Measurements from ENCODE around the gene TMEM130.

DNA sequence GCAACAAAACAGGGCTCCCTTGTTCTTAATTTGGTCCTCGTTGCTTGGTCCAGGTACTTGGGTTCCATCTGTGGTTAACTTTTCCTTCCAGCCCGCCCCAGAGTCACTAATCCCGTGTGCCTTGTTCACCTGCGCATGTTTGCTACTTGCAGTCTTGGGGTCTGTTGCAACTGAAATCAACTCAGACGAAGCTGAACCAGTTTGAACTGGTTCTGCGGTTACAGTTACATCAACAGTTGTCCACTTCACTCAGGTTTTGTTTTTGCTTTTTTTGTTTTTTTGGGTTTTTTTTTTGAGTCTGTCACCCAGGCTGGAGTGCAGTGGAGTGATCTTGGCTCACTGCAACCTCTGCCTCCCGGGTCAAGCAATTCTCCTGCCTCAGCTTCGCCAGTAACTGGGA is 43.2 kb upstream of the TMEM130 start:
- TF ChIP-seq, protein P1, sequence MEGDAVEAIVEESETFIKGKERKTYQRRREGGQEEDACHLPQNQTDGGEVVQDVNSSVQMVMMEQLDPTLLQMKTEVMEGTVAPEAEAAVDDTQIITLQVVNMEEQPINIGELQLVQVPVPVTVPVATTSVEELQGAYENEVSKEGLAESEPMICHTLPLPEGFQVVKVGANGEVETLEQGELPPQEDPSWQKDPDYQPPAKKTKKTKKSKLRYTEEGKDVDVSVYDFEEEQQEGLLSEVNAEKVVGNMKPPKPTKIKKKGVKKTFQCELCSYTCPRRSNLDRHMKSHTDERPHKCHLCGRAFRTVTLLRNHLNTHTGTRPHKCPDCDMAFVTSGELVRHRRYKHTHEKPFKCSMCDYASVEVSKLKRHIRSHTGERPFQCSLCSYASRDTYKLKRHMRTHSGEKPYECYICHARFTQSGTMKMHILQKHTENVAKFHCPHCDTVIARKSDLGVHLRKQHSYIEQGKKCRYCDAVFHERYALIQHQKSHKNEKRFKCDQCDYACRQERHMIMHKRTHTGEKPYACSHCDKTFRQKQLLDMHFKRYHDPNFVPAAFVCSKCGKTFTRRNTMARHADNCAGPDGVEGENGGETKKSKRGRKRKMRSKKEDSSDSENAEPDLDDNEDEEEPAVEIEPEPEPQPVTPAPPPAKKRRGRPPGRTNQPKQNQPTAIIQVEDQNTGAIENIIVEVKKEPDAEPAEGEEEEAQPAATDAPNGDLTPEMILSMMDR (IDR thresholded peaks at IDR 0.05; ENCODE audit: low read depth, low read length, missing input control) = no peak
- TF ChIP-seq RAD21 (IDR thresholded peaks at IDR 0.05) (no peak), TAF1 (conservative IDR thresholded peaks at IDR 0.05) (no peak), REST (IDR thresholded peaks at IDR 0.05) (no peak), FOXA1 (IDR thresholded peaks at IDR 0.05) (no peak), ZBTB33 (IDR thresholded peaks at IDR 0.05) (no peak), EGR1 (IDR thresholded peaks at IDR 0.05; ENCODE audit: low read depth in 2 of 2) (no peak), HNF4A (conservative IDR thresholded peaks at IDR 0.05) (no peak), YY1 (IDR thresholded peaks at IDR 0.05) (no peak), HNF4G (IDR thresholded peaks at IDR 0.05) (no peak), JUND (IDR thresholded peaks at IDR 0.05) (no peak)
- TF ChIP-seq, protein P2, sequence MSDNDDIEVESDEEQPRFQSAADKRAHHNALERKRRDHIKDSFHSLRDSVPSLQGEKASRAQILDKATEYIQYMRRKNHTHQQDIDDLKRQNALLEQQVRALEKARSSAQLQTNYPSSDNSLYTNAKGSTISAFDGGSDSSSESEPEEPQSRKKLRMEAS (IDR thresholded peaks at IDR 0.05) = no peak
- TF ChIP-seq, protein P3, sequence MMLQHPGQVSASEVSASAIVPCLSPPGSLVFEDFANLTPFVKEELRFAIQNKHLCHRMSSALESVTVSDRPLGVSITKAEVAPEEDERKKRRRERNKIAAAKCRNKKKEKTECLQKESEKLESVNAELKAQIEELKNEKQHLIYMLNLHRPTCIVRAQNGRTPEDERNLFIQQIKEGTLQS (IDR thresholded peaks at IDR 0.05) = no peak

All from liver (tissue), 3 donors.